WERI-Rb-1 (cell line): Measurements from ENCODE around the gene ENTPD1.
"Not testable (repeated sequence)": the region's sequence is repeated elsewhere in the genome, so short reads cannot be mapped to it uniquely, and the experiment has no call there.

Source experiments
- DNase-seq: peaks from one replicate; pipeline ENCODE4 v3.0.0-alpha.2; 2020
- H3K27ac ChIP-seq: fragments of 250-450 bp; sonication (Bioruptor Pico); 2 replicates; pipeline ENCODE4 v1.5.1; 2020; ENCODE audit warnings: mild to moderate bottlenecking, moderate library complexity
- H3K27me3 ChIP-seq: fragments of 250-450 bp; sonication (Bioruptor Pico); 2 replicates; pipeline ENCODE4 v1.5.1; 2021; ENCODE audit warnings: mild to moderate bottlenecking, low read depth, moderate library complexity; ENCODE audit not compliant: insufficient read depth, severe bottlenecking
- H3K36me3 ChIP-seq: fragments of 250-450 bp; sonication (Bioruptor Pico); 2 replicates; pipeline ENCODE4 v1.5.1; 2020; ENCODE audit warnings: mild to moderate bottlenecking, moderate library complexity
- H3K4me3 ChIP-seq: 2 replicates; pipeline ENCODE4 v1.5.1; 2011; ENCODE audit warnings: low read depth, mild to moderate bottlenecking, control low read depth, low read length
- H3K9me3 ChIP-seq: fragments of 250-450 bp; sonication (Bioruptor Pico); 2 replicates; pipeline ENCODE4 v1.5.1; 2021; ENCODE audit warnings: mild to moderate bottlenecking, moderate library complexity; ENCODE audit not compliant: severe bottlenecking
- TF ChIP-seq, protein P1 (sequence below): IDR thresholded peaks from 2 replicates; pipeline ENCODE4 v1.5.1; 2011; ENCODE audit warnings: low read depth, mild to moderate bottlenecking, control low read depth, inconsistent platforms, low read length

ENTPD1 gene

GRCh38 chr10:95876756-95877155 is 120.8 kb downstream of the ENTPD1 start:
- Histone ChIP-seq H3K36me3 (peaks cover 20% of the 10 kb centered on the region), H3K9me3 (peaks cover 5% of the 10 kb centered on the region), H3K4me3 (no peak overlapping the region), H3K27ac (no peak overlapping the region), H3K27me3 (no peaks in the 10 kb centered on the region)
- no peak for DNase-seq
- TF ChIP-seq, protein P1, sequence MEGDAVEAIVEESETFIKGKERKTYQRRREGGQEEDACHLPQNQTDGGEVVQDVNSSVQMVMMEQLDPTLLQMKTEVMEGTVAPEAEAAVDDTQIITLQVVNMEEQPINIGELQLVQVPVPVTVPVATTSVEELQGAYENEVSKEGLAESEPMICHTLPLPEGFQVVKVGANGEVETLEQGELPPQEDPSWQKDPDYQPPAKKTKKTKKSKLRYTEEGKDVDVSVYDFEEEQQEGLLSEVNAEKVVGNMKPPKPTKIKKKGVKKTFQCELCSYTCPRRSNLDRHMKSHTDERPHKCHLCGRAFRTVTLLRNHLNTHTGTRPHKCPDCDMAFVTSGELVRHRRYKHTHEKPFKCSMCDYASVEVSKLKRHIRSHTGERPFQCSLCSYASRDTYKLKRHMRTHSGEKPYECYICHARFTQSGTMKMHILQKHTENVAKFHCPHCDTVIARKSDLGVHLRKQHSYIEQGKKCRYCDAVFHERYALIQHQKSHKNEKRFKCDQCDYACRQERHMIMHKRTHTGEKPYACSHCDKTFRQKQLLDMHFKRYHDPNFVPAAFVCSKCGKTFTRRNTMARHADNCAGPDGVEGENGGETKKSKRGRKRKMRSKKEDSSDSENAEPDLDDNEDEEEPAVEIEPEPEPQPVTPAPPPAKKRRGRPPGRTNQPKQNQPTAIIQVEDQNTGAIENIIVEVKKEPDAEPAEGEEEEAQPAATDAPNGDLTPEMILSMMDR: no peak

DNA sequence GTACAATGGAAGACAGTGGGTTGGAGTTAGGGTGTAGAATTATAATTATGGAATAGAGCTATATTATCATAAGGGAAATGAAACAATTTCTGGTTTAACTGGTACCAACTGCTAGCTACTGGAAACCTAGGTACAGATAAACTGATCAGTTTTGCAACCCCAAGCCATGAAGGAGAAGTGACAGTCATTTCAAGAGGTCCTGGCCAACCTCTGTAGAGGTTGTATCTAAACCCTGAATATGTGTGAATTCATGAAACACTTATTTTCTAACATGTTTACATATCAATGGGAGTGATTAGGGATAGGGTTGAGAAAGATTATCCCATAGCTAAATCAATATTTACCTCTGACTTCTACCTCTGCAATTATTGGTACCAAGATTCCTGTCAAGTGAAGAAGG is 121.9 kb downstream of the ENTPD1 start:
- DNase-seq: no peak
- H3K27ac ChIP-seq: no peak overlapping the region
- H3K9me3 ChIP-seq: peaks cover 5% of the 10 kb centered on the region
- H3K27me3 ChIP-seq: no peaks in the 10 kb centered on the region
- no peak overlapping the region for H3K4me3 ChIP-seq
- TF ChIP-seq, protein P1: no peak
- peaks cover 20% of the 10 kb centered on the region for H3K36me3 ChIP-seq

- DNase-seq: no peak
- Histone ChIP-seq H3K9me3 (no peaks in the 10 kb centered on the region), H3K36me3 (peaks cover 5% of the 10 kb centered on the region), H3K27me3 (no peaks in the 10 kb centered on the region), H3K4me3 (no peak overlapping the region), H3K27ac (no peak overlapping the region)
- TF ChIP-seq, protein P1: no peak
Measured at GRCh38 chr10:95880704-95881103, 124.7 kb downstream of the ENTPD1 start.

DNA sequence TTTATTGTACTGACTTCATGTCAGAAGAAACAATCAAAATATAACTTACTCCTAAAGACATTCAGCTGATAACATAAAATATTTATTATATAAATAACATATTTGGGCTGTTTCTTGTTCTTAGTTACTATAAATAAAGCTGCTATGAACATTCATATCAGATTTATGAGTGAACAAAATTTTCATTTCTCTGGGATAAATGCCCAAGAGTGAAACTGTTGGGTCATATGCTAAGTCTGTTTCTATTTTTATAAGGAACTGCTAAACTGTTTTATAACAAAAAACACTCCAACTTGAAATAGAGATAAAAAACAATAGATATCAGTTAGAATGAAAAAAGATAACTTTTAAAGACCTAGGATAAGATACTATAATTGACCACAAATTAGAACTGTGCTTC is 125.4 kb downstream of the ENTPD1 start:
- Histone ChIP-seq H3K27me3 (no peaks in the 10 kb centered on the region), H3K27ac (no peak overlapping the region), H3K4me3 (no peak overlapping the region), H3K9me3 (no peaks in the 10 kb centered on the region), H3K36me3 (peaks cover 2% of the 10 kb centered on the region; the same call in 1 of the 2 replicates)
- TF ChIP-seq, protein P1: no peak
- no peak for DNase-seq

- no peak for DNase-seq
- no peak overlapping the region for H3K4me3 ChIP-seq
- TF ChIP-seq, protein P1: no peak
Measured at GRCh38 chr10:95889830-95890229, 133.9 kb downstream of the ENTPD1 start.

DNA sequence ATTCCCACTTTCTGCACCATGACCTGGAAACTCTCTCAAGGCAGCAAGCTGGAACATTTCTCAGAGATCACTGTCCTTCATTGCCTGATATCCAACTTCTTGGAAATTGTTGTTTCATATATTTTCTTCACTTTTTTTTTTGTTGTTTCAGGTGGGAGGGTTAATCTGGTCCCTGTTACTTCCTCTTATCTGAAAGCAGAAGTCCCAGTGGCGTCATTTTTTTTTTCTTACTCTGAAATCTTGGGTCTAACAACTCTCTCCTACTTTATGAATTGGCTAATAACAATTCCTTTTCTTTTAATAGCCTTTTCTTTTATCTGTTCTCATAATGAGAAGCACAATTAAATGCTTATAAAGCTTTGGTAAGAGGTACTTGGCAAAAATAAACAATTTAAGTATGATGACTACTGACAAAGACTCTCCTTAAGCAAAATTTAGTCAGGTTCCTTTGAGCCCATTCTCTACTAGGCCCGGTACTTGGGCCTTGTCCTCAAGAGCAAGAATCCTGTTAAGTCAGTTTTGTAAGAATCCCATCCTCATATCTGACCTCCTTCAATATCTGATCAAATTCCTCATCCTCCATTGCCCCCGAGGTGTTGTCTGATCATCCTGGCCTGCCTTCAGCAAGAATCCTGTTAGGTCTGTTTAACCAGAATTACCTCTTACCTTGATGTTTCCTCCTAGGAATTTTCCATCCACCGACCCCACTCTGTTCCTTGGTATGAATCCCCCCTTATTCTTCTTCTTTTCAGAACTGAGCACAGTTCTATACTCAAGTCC is 140.3 kb downstream of the ENTPD1 start:
- no peaks in the 10 kb centered on the region for H3K27me3 ChIP-seq
- H3K36me3 ChIP-seq: peaks cover 45% of the 10 kb centered on the region
- no peaks in the 10 kb centered on the region for H3K9me3 ChIP-seq
- no peak overlapping the region for H3K4me3 ChIP-seq
- H3K27ac ChIP-seq: no peak overlapping the region
- TF ChIP-seq, protein P1: no peak
- DNase-seq: no peak

More at GRCh38 chr10:95889830-95890229, 133.9 kb downstream of the ENTPD1 start:
- H3K27me3 ChIP-seq: no peaks in the 10 kb centered on the region
- H3K36me3 ChIP-seq: peaks cover 8% of the 10 kb centered on the region
- H3K27ac ChIP-seq: no peak overlapping the region
- H3K9me3 ChIP-seq: no peaks in the 10 kb centered on the region

DNA sequence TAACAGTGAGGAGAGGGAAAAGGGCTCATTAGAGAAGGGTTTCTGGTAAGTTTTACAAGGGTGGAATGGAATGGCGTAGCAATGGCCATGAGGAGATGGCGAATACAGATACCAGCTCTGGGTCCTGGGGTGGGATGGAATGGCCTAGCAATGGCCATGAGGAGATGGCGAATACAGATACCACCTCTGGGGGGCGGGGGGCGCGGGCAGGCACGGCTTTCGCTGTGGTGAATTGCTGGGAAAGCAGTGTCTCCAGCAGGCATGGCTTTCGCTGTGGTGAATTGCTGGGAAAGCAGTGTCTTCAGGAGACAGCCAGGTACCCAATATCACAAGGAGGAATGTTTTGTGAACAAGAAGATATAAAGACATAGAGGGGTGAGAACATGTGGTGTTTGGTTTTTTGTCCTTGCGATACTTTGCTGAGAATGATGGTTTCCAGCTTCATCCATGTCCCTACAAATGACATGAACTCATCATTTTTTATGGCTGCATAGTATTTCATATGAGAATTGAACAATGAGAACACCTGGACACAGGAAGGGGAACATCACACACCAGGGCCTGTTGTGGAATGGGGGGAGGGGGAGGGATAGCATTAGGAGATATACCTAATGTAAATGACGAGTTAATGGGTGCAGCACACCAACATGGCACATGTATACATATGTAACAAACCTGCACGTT is 150.1 kb downstream of the ENTPD1 start:
- not testable (repeated sequence) for H3K9me3 ChIP-seq, H3K27ac ChIP-seq, H3K4me3 ChIP-seq, DNase-seq, H3K27me3 ChIP-seq
- H3K36me3 ChIP-seq: peaks cover 29% of the 10 kb centered on the region
